GM12865 (cell line): ENCODE data around the gene ADGRB3.
A peak's percentile ranks its signal among the peaks of the same experiment; 100 is the strongest.

ENCODE experiments used
- DNase-seq: peaks from one replicate; pipeline ENCODE4 v3.0.0; 2010; ENCODE audit warnings: low read depth
- H3K4me3 ChIP-seq: 2 replicates; pipeline ENCODE4 v1.5.1; 2011; ENCODE audit warnings: mild to moderate bottlenecking, low read depth, low read length, control low read depth
- TF ChIP-seq, protein P1 (sequence below): IDR thresholded peaks from 2 replicates; pipeline ENCODE4 v1.5.1; 2011; ENCODE audit warnings: low read length, control low read depth, low read depth, inconsistent platforms; ENCODE audit not compliant: insufficient read depth; ENCODE audit errors: missing control alignments

Gene ADGRB3

DNA sequence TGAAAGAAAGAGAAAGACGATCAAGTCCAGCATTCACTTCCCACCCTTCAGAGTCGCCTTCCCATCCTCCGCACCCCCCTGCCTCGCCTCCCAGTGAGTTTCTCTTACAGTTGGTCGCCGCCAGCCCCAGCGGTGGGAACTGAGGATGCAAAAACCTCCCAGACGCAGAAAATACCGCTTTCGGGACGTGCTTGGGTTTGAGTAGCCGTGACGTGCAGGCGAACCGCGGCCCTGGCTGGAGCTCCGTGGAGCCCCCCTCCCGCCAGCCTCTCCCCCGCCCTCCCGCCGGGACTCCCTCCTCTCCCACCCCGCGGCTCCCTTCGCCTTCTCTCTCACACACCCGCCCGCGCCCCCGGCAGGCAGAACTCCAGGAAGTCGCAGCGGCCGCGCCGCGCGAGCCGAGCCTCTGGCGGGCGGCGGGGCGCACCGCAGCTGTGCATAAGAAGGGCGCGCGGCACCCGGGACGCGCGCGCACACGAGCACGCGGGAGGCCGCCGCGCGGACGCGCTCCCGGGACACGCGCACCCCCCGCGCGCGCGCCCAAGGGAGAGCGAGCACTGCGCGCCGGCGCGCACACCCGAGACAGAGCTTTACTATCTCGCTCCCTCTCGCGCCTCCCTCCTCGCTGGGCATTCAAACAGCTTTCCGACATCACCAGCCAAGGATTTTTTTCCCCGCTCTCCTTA lies at the start of gene ADGRB3:
Gene ADGRB3, plus strand, starts transcription at position 557 of the 686 bp plus-strand sequence. CDS start 3,394 bp downstream, outside the sequence.
- H3K4me3 ChIP-seq = peak within 1 kb of the TSS; percentile 63
- DNase-seq = peak; percentile 82
- TF ChIP-seq, protein P1, sequence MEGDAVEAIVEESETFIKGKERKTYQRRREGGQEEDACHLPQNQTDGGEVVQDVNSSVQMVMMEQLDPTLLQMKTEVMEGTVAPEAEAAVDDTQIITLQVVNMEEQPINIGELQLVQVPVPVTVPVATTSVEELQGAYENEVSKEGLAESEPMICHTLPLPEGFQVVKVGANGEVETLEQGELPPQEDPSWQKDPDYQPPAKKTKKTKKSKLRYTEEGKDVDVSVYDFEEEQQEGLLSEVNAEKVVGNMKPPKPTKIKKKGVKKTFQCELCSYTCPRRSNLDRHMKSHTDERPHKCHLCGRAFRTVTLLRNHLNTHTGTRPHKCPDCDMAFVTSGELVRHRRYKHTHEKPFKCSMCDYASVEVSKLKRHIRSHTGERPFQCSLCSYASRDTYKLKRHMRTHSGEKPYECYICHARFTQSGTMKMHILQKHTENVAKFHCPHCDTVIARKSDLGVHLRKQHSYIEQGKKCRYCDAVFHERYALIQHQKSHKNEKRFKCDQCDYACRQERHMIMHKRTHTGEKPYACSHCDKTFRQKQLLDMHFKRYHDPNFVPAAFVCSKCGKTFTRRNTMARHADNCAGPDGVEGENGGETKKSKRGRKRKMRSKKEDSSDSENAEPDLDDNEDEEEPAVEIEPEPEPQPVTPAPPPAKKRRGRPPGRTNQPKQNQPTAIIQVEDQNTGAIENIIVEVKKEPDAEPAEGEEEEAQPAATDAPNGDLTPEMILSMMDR = no peak

DNA sequence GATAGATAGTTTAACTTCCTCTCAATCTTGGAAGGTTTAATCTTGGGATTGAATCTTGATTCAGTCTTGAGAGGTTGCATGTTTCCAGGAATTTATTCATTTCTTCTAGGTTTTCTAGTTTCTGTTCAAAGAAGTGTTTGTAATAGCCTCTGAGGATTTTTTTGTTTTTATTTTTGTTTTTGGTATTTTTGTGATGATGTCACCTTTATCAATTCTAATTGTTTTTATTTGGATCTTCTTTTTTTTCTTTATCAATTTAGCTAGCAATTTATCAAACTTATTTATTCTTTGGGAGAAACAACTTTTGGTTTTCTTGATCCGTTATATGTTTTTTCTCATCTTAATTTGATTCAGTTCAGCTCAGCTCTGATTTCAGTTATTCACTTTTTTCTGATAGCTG lies 41.5 kb upstream of the ADGRB3 start:
- no peak for DNase-seq
- TF ChIP-seq, protein P1 = no peak
- no peak overlapping the region for H3K4me3 ChIP-seq

DNA sequence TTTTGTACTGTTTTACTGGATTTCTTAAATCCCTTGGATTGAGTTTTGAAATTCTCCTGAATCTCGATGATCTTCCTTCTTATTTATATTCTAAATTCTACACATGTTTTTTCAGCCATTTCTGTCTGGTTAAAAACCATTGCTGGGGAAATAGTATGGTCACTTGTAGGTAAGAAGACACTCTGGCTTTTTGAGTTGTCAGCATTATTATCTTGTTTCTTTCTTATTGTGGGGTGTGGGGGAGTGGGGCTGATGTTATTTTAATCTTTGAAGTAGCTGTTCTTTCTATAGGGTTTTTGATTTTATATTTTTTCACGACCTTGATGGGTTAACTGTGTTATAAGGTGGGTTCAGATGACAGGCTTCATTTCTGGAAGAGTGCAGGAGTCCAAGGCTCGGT lies 37.4 kb upstream of the ADGRB3 start:
- H3K4me3 ChIP-seq = no peak overlapping the region
- DNase-seq = no peak
- TF ChIP-seq, protein P1 = no peak

DNA sequence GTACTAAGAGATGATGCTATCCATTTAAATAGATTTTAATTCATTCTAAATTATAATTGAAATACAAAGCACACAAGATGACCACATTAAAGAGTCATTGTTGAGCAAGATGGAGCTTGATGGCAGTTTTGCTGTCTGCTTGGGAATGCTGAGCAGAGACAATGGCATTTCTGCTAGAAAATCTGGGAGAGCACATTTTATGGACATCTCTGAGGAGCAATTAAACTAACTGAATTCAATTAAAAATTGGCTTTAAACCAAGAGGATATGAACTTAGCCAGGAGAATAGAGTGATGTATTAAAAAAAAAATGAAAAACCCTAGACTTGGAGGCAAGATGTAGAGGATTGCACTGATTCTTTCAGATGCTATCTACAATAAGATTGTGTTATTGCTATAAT lies 19.1 kb upstream of the ADGRB3 start:
- H3K4me3 ChIP-seq = no peak overlapping the region
- TF ChIP-seq, protein P1 = no peak
- DNase-seq = no peak

DNA sequence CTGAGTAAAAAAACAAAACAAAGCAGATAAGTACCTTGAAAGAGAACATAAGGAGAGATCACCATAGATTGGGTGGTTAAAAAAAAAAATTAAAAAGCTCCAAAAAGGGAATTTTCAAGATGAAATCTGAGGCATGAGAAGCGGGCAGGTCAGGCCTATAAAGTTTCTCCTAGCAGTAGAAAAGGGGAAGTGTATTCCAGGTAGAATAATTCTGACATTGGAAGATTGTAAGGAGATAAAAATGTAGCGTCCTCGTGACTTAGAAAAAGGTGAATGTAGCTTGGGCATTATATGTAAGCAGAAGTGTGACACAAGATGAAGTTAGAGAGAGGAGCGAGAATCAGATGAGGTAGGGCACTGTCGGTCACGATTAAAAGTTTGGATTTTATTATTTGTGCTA lies 9.1 kb upstream of the ADGRB3 start:
- TF ChIP-seq, protein P1 = no peak
- H3K4me3 ChIP-seq = no peak overlapping the region
- DNase-seq = no peak

DNA sequence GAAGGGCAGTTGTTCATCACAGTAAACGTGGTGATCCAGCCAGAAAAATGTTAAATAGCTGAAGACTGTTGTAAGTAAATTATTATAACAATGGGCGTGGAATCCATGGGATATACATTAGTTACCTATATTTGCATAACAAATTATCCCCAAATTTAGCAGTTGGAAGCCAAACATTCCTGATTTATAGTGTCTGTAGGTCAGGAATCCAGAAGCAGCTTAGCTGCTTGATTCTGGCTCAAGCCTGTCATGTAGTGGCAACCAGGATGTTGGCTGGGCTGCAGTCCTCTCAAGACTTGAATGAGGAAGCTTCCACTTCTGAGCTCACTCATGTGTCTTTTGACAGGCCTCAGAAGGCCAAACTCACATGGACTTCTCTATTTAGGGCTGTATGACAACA lies 6.9 kb upstream of the ADGRB3 start:
- DNase-seq = no peak
- TF ChIP-seq, protein P1 = no peak
- H3K4me3 ChIP-seq = no peak overlapping the region

DNA sequence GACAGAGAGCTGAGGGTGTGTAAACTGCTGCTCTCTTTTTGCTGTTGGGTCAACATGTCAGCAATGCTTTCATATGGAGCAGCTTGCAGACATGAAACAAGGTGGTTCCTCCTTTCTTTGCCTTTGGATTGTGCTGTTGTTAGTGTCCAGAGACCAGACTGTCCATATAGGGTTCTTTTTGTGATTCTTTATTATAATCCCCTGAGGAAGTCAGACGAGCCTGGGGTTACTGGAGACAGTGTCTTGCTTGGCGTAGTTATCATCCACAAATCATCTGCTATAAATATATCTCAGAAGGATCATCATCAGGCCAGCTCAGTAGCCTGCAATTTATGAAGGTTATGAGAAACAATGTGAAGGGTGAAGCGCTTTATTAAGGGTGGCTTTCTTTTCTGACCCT lies 2.3 kb upstream of the ADGRB3 start:
- TF ChIP-seq, protein P1 = no peak
- DNase-seq = no peak
- no peak overlapping the region for H3K4me3 ChIP-seq
